MCF 10A (cell line): ENCODE results near the gene GAPDHS. TPM values are rescaled to one million over a fixed set of nuclear protein-coding genes. Genes with fewer than 3 reads are reported as not detected.

Experiments
- BruUV-seq: library from RNA; stranded (reverse); fragments of 400-500 nt; replicated peaks from 2 replicates; lab custom pipeline; 2021; lab: Mats Ljungman, UMichigan
- CTCF ChIA-PET: fragments of 300-600 bp; sonication (Branson Sonifier 250); formaldehyde crosslinking; extraction: SDS; loops from one replicate; lab custom pipeline; 2021; ENCODE audit warnings: antibody characterized with exemption, inconsistent platforms; lab: Yijun Ruan, JAX
- POLR2A ChIA-PET: fragments of 300-600, 350-650 bp; sonication (Branson Sonifier 250); formaldehyde crosslinking; extraction: SDS; loops from one replicate; lab custom pipeline; 2020; ENCODE audit warnings: antibody characterized with exemption, inconsistent platforms; lab: Yijun Ruan, JAX
- DNase-seq: peaks from one replicate; pipeline ENCODE4 v3.0.0-alpha.2; 2018; ENCODE audit not compliant: unreplicated experiment
- H3K27ac Mint-ChIP-seq: one replicate; pipeline ENCODE4 v1.8.0; 2022; ENCODE audit warnings: mild to moderate bottlenecking, low read depth, mixed read lengths; ENCODE audit not compliant: unreplicated experiment
- H3K27me3 Mint-ChIP-seq: one replicate; pipeline ENCODE4 v1.8.0; 2022; ENCODE audit warnings: mixed read lengths; ENCODE audit not compliant: insufficient read depth, unreplicated experiment
- H3K36me3 Mint-ChIP-seq: one replicate; pipeline ENCODE4 v1.8.0; 2022; ENCODE audit warnings: mild to moderate bottlenecking, moderate library complexity, mixed read lengths; ENCODE audit not compliant: insufficient read depth, unreplicated experiment
- H3K4me1 Mint-ChIP-seq: one replicate; pipeline ENCODE4 v1.8.0; 2022; ENCODE audit warnings: mixed read lengths; ENCODE audit not compliant: insufficient read depth, unreplicated experiment
- H3K4me3 Mint-ChIP-seq: one replicate; pipeline ENCODE4 v1.8.0; 2022; ENCODE audit warnings: mild to moderate bottlenecking, moderate library complexity, mixed read lengths; ENCODE audit not compliant: unreplicated experiment
- H3K9me3 Mint-ChIP-seq: one replicate; pipeline ENCODE4 v1.8.0; 2022; ENCODE audit warnings: mixed read lengths; ENCODE audit not compliant: unreplicated experiment
- CTCF ChIP-seq: fragments of 200-600 bp; IDR thresholded peaks from one replicate; pipeline ENCODE4 v1.8.0; 2022; ENCODE audit warnings: antibody characterized with exemption, mild to moderate bottlenecking; ENCODE audit not compliant: unreplicated experiment
- intact Hi-C: fragments of 100-400 bp; cut with micrococcal nuclease; formaldehyde crosslinking; loops from 2 replicates; pipeline ENCODE4 v1.14.1; 2022
- total RNA-seq: library from RNA; stranded (reverse); gene quantifications from 2 replicates; pipeline ENCODE4 v1.2.3, GENCODE V29; 2022

The GAPDHS gene
- total RNA-seq, 1 experiment from 2014 or later: not detected

GRCh38 chr19:35525873-35526272, 7.4 kb upstream of the GAPDHS start:
- no peaks in the 10 kb centered on the region for H3K9me3 Mint-ChIP-seq
- BruUV-seq: no TSS peak
- H3K36me3 Mint-ChIP-seq: peaks cover 5% of the 10 kb centered on the region
- H3K27me3 Mint-ChIP-seq: peaks cover 2% of the 10 kb centered on the region
- H3K4me3 Mint-ChIP-seq: no peak overlapping the region
- ChIA-PET POLR2A (no interaction called here), CTCF (interaction anchor here (1.0 kb wide), 1 partner anchor 16 kb away, joined by 6 read pairs; no protein-coding TSS in a partner anchor)
- peaks cover 17% of the 10 kb centered on the region for H3K4me1 Mint-ChIP-seq
- DNase-seq: no peak
- no peak overlapping the region for H3K27ac Mint-ChIP-seq
- intact Hi-C loops: no loop called here
- TF ChIP-seq CTCF: no peak

- H3K27ac Mint-ChIP-seq: no peak within 1 kb of the TSS
- H3K27me3 Mint-ChIP-seq: peaks cover 24% of the 10 kb centered on the region
- no peak within 1 kb of the TSS for H3K4me3 Mint-ChIP-seq
- intact Hi-C loops: no loop called here
- H3K36me3 Mint-ChIP-seq: peaks cover 5% of the 10 kb centered on the region
- peak; percentile 89 for DNase-seq
- CTCF ChIA-PET: interaction anchor here (0.6 to 1.8 kb wide), 2 partner anchors 20 to 269 kb away, joined by 5 to 7 read pairs; no protein-coding TSS in a partner anchor
- POLR2A ChIA-PET: no interaction called here
- peaks cover 17% of the 10 kb centered on the region for H3K4me1 Mint-ChIP-seq
- no peak for TF ChIP-seq CTCF
- no TSS peak for BruUV-seq
- no peaks in the 10 kb centered on the region for H3K9me3 Mint-ChIP-seq
Measured at GRCh38 chr19:35528218-35529038, 4.8 kb upstream of the GAPDHS start, which contains the start of gene SBSN. TSS of gene SBSN (minus strand) at chr19:35528311. CDS start at chr19:35528281, 30 bp downstream.

GRCh38 chr19:35529241-35530218, 3.7 kb upstream of the GAPDHS start:
- intact Hi-C loops: no loop called here
- peaks cover 5% of the 10 kb centered on the region for H3K36me3 Mint-ChIP-seq
- ChIA-PET CTCF (interaction anchor here (0.6 to 1.8 kb wide), 3 partner anchors 19 to 52 kb away, joined by 3 to 7 read pairs (median 3); no protein-coding TSS in a partner anchor), POLR2A (no interaction called here)
- H3K4me1 Mint-ChIP-seq: peaks cover 17% of the 10 kb centered on the region
- H3K9me3 Mint-ChIP-seq: no peaks in the 10 kb centered on the region
- peaks cover 24% of the 10 kb centered on the region for H3K27me3 Mint-ChIP-seq
- H3K4me3 Mint-ChIP-seq: no peak overlapping the region
- no peak for TF ChIP-seq CTCF
- no TSS peak for BruUV-seq
- no peak for DNase-seq
- no peak overlapping the region for H3K27ac Mint-ChIP-seq
